ENCODE measurements around the gene GLA. TPM values are rescaled to one million over a fixed set of nuclear protein-coding genes. Genes with fewer than 3 reads are reported as not detected.

Gene GLA
- total and polyA plus RNA-seq, 9 of the 15 experiments (the other 6 are each of a cell fraction or from before 2014, with no cell fraction given): 41.7 to 146 (median 73.8) TPM

GRCh38 chrX:101390664-101391525 is 16.8 kb downstream of the GLA start, which contains the start of gene RPL36A (continued):
- TF ChIP-seq EP400 (IDR thresholded peaks at IDR 0.05) (peak; percentile 99), ZBTB11 (CRISPR knock-in tag; IDR thresholded peaks at IDR 0.05) (peak in 1 of 3 experiments; percentile 68; a peak in 2 of 6 replicates), RBM14 (IDR thresholded peaks at IDR 0.05; ENCODE audit: borderline replicate concordance, insufficient read depth, low read depth, low read length) (no peak), CBX3 (IDR thresholded peaks at IDR 0.05; ENCODE audit: borderline replicate concordance in 1 of 2, low read length in 2 of 2) (peak in 1 of 2 experiments; percentile 75; a peak in 2 of 3 replicates), CTBP1 (IDR thresholded peaks at IDR 0.05; ENCODE audit: borderline replicate concordance) (peak; percentile 43; the same call in 1 of the 2 replicates), BACH1 (tag; IDR thresholded peaks at IDR 0.05) (no peak), ZMIZ1 (IDR thresholded peaks at IDR 0.05; ENCODE audit: low read depth in 2 of 2, low read length in 2 of 2) (no peak), FOXP1 (CRISPR knock-in tag; IDR thresholded peaks at IDR 0.05) (no peak), USF2 (CRISPR knock-in tag; IDR thresholded peaks at IDR 0.05) (no peak), ZNF124 (CRISPR knock-in tag; IDR thresholded peaks at IDR 0.05) (no peak), TAF9B (IDR thresholded peaks at IDR 0.05; ENCODE audit: partially characterized antibody) (peak; percentile 96), NONO (IDR thresholded peaks at IDR 0.05; ENCODE audit: low read depth in 2 of 2, low read length in 1 of 2) (0 out of 4 replicates have a peak, but pooled peaks of 1 of the 2 experiments have one; percentile 35), MYNN (IDR thresholded peaks at IDR 0.05) (no peak), MYNN (CRISPR knock-in tag; IDR thresholded peaks at IDR 0.05) (no peak), STAT5B (CRISPR knock-in tag; IDR thresholded peaks at IDR 0.05) (no peak), ZNF143 (CRISPR knock-in tag; IDR thresholded peaks at IDR 0.05) (peak; percentile 59), SNIP1 (IDR thresholded peaks at IDR 0.05; ENCODE audit: low read depth) (peak; percentile 87), NFIX (CRISPR knock-in tag; IDR thresholded peaks at IDR 0.05; ENCODE audit: low read depth) (no peak)

Measured in K562 (cell line).